ENCODE results near the gene OSBPL10.

DNA sequence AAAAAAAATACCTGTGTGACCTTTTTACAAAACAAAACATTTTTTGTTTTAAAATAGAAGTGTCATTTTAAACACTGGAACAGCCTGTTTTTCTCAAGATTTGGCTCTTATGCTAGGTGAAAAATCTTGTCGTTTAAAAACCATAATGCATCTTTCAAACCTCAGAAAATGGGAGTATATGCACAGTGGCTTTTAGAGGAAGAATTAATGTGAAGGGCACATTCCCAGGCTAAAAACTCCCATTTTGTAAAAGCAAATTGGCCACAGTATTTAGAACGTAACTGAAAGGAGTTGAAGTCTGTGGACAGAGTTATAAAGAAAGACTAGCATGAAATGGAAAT, 190.0 kb downstream of the OSBPL10 start:
- TF ChIP-seq CTCF (IDR thresholded peaks at IDR 0.05): no peak
- TF ChIP-seq EP300 (IDR thresholded peaks at IDR 0.05): no peak
- TF ChIP-seq POLR2A (IDR thresholded peaks at IDR 0.05): no peak
- TF ChIP-seq POLR2AphosphoS5 (IDR thresholded peaks at IDR 0.05): no peak
